RWPE1 (cell line): ENCODE results near the gene H1-8.

Source experiments
- CTCF ChIA-PET: fragments of 350-600 bp; sonication (Branson Sonifier 250); formaldehyde crosslinking; extraction: SDS; loops from one replicate; lab custom pipeline; 2021; lab: Yijun Ruan, JAX
- POLR2A ChIA-PET: fragments of 400-600 bp; formaldehyde crosslinking; extraction: SDS; loops from one replicate; lab custom pipeline; 2020; ENCODE audit warnings: antibody characterized with exemption; ENCODE audit not compliant: low non-redundant PET; lab: Yijun Ruan, JAX
- DNase-seq: peaks from one replicate; pipeline ENCODE4 v3.0.0; 2012; ENCODE audit warnings: low spot score
- H3K27ac ChIP-seq: fragments of 450-650 bp; 2 replicates; pipeline ENCODE4 v1.5.1; 2017
- TF ChIP-seq, protein P1 (sequence below): fragments of 450-650 bp; conservative IDR thresholded peaks from 2 replicates; pipeline ENCODE4 v1.5.1; 2017; ENCODE audit warnings: low read depth, mild to moderate bottlenecking

Gene H1-8

DNA sequence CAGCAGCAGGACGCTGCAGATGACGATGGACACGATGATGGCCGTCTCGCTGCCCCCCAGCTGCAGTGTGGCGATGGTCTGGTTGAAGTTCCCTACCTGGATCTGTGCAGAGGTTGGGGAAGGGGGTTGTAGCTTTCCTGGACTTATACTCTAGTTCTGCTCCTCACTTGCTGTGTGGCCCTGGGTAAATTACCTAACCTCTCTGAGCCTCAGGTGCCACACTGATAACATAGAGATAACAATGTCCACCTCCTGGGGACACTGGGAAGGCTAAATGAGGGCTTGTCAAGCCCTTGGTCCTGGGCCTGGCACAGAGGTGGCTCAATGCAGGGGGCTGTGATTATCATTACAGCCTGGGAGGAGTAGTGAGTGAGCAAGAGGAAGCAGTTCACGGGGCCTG is 26.9 kb downstream of the H1-8 start:
- no peak overlapping the region for H3K27ac ChIP-seq
- TF ChIP-seq, protein P1, sequence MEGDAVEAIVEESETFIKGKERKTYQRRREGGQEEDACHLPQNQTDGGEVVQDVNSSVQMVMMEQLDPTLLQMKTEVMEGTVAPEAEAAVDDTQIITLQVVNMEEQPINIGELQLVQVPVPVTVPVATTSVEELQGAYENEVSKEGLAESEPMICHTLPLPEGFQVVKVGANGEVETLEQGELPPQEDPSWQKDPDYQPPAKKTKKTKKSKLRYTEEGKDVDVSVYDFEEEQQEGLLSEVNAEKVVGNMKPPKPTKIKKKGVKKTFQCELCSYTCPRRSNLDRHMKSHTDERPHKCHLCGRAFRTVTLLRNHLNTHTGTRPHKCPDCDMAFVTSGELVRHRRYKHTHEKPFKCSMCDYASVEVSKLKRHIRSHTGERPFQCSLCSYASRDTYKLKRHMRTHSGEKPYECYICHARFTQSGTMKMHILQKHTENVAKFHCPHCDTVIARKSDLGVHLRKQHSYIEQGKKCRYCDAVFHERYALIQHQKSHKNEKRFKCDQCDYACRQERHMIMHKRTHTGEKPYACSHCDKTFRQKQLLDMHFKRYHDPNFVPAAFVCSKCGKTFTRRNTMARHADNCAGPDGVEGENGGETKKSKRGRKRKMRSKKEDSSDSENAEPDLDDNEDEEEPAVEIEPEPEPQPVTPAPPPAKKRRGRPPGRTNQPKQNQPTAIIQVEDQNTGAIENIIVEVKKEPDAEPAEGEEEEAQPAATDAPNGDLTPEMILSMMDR = no peak
- ChIA-PET POLR2A (no interaction called here), CTCF (no interaction called here)
- DNase-seq = no peak

DNA sequence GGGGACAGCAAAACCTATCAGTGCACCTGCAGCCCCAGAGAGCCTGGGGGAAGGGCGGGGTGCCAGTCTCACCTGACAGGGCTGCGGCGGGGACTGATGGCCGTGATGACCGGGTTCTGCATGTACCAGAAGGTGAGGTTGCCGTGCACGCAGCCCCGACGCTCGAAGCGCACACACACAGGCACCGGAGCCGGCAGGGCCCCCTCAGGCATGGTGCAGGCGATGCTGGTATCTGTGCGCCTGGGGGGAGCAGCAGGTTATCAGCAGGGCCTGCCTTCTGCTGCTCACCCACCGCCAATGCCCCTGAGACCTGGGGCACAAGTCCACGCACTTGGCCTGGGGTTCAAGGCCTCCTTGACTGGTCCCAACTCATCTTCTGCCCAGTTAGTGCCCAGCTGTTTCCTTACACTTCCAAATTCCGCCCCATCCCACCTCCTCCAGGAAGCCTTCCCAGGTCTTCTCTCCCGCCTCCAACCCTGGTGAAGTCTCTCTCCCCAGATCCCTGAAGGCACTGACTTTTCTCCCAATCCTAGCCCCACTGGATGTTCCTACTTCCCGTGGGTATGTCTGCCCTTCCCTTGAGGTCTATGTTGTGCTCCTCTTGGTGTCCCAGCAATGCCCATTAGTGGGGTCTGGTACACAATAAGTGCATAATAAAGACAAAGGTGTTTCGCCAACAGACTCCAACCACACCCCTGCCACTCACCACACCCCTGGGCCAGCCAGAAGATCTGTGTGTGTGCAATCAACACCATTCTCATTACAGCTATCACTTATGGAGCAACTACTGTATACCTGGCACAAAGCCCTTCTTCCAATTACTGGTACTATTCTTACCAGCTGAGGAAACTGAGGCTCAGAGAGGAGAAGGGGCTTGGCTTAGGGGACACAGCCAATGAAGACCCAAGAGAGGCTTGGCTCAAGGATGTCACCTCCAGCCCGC is 28.9 kb downstream of the H1-8 start:
- ChIA-PET POLR2A (no interaction called here), CTCF (no interaction called here)
- no peak overlapping the region for H3K27ac ChIP-seq
- no peak for DNase-seq
- TF ChIP-seq, protein P1 = no peak

DNA sequence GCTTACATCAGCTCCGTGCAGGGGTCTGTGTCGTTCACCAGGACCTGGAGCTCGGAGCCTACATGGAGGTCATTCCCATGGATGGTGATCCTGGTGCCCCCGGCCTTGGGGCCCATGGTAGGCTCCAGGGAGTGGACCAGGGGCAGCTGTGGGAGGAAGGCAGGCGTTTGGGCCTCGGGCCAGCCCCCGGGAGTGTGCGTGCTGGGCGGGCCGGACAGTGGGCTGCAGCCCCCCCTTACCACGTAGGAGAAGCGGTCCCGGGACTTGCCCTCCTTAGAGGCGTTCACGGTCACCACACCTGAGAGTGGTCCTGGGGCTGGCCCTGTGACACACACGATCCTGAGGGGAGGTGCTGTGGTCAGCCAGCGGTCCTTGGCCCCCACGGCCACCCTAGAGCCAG is 29.6 kb downstream of the H1-8 start:
- TF ChIP-seq, protein P1 = no peak
- POLR2A ChIA-PET = no interaction called here
- H3K27ac ChIP-seq = no peak overlapping the region
- CTCF ChIA-PET = no interaction called here
- DNase-seq = no peak

DNA sequence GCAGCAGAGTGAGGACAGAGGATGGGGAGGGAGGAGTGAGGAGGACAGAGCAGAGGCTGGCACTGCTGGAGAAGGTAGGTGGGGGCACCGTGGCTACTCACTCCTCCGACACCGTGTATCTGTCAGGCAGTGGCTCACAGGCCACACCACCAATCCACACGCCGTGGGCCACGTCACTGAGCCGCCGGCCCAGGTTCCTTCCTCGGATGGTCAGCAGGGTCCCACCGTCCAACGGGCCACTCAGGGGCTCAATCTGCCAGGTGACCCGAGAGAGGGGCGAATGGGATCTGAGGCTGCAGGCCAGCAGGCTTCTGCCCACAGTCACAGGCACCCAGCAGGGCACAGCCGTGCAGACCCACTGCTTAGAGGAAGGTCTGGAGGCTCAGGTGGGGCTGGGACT is 30.5 kb downstream of the H1-8 start:
- TF ChIP-seq, protein P1 = no peak
- CTCF ChIA-PET = no interaction called here
- DNase-seq = no peak
- POLR2A ChIA-PET = no interaction called here
- H3K27ac ChIP-seq = no peak overlapping the region

DNA sequence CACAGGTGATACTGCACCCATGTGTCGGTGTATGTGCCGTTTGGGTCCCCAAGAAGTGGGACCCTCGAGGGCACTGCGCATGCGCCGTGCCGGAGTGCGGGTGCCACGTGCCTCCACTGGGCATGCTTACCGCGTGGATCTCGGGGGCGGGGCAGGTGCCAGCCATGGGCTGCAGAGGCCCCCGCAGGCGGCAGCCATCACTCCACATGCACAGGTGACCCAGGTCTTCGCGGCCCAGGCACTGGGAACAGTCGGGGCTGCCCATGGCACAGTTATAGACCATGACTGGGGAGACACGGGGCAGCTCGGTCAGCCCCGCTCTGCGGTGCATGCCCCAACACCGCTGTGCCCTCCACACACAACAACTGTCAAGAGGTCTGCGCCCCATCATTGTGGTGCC is 31.2 kb downstream of the H1-8 start:
- POLR2A ChIA-PET = no interaction called here
- DNase-seq = no peak
- H3K27ac ChIP-seq = no peak overlapping the region
- TF ChIP-seq, protein P1 = no peak
- CTCF ChIA-PET = interaction anchor here (0.7 kb wide), 1 partner anchor 56 kb away, joined by 3 read pairs; no protein-coding TSS in a partner anchor

DNA sequence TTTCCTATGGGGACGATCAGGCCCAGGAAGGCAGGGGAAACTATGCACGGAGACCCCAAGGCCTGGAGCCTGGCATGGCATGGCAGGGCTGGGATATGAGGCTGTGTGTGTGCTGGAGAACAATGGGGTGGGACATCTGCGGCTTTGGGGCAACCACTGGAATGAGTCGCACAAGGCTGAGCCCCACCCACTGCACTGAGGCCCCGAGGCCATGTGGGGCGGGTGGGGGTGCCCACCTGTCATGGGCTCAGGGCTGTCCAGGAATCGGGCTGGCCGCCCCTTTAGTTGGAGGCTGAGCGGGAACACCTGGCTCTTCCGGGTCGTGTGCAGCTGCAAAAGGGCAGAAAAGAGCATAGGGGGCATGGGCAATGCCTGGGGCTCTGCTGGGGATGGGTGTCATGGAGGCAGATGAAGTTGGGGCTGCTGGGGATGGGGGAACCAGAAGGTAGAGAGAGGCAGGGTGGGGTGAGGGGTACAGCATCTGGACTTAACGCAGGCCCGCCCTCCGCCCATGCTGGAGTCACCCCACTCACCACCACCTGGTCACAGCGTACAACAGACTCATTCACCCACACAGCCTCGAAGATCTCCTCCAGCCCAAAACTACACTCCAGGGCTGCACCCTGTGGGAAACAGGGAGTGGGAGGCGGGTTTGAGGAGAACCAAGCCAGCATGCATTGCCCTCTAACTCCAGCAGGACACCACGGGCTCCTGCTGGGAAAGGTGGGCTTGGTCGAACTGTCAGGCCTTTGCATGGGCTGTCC is 32.4 kb downstream of the H1-8 start:
- CTCF ChIA-PET = interaction anchor here (0.5 kb wide), 1 partner anchor 33 kb away, joined by 4 read pairs; no protein-coding TSS in a partner anchor
- POLR2A ChIA-PET = no interaction called here

More for the DNA sequence above, 32.4 kb downstream of the H1-8 start:
- TF ChIP-seq, protein P1 = no peak
- H3K27ac ChIP-seq = no peak overlapping the region
- DNase-seq = no peak
